ENCODE data around the gene STARD10.

The STARD10 gene

GRCh38 chr11:72812967-72813739, 19.3 kb upstream of the STARD10 start:
- in situ Hi-C loops (cut with HindIII; ENCODE audit: low sequenced_read_pairs): loop anchor here (5.0 to 25.0 kb wide), 2 partner anchors 61 to 276 kb away; partner anchors contain the start of gene ARAP1

DNA sequence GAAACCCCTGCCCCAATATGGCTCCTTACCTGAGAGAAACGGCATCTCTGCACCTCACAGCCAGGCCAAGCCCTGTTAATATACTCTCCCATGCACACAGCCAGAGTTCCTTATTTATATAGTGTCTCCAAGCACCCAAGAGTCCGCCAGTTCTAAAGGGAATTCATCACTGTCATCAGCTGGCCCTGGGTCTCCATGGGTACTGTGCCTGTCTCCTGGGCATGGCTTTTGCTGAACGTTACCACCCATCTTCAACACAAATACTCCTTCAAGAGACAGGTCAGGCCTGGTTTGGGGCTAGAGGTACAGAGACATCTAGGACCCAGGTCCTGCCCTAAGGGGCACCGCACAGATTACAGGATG, 18.7 kb upstream of the STARD10 start:
- in situ Hi-C loops (cut with HindIII; ENCODE audit: low sequenced_read_pairs): loop anchor here (5.0 to 25.0 kb wide), 2 partner anchors 60 to 275 kb away; partner anchors contain the start of gene ARAP1

GRCh38 chr11:72811686-72812085, 17.8 kb upstream of the STARD10 start:
- in situ Hi-C loops (cut with HindIII; ENCODE audit: low sequenced_read_pairs): loop anchor here (5.0 to 25.0 kb wide), 2 partner anchors 59 to 274 kb away; partner anchors contain the start of gene ARAP1

GRCh38 chr11:72808331-72808798, 14.5 kb upstream of the STARD10 start:
- in situ Hi-C loops (cut with HindIII; ENCODE audit: low sequenced_read_pairs): loop anchor here (25.0 kb wide), 1 partner anchor 271 kb away; no protein-coding TSS in a partner anchor

DNA sequence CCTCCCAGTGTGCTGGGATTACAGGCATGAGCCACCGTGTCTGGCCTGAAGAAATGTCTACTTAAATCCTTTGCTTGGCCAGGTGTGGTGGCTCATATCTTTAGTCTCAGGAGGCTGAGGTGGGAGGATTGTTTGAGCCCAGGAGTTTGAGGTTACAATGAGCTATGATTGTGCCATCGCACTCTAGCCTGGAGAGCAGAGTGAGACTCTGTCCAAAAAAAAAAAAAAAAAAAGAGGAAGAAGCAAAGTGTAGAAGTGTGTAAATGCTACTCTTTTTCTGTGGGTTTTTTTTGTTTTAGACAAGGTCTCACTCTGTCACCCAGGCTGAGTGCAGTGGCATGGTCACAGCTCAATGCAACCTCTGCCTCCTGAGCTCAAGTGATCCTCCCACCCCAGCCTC, 13.9 kb upstream of the STARD10 start:
- in situ Hi-C loops (cut with HindIII; ENCODE audit: low sequenced_read_pairs): loop anchor here (25.0 kb wide), 1 partner anchor 270 kb away; no protein-coding TSS in a partner anchor

DNA sequence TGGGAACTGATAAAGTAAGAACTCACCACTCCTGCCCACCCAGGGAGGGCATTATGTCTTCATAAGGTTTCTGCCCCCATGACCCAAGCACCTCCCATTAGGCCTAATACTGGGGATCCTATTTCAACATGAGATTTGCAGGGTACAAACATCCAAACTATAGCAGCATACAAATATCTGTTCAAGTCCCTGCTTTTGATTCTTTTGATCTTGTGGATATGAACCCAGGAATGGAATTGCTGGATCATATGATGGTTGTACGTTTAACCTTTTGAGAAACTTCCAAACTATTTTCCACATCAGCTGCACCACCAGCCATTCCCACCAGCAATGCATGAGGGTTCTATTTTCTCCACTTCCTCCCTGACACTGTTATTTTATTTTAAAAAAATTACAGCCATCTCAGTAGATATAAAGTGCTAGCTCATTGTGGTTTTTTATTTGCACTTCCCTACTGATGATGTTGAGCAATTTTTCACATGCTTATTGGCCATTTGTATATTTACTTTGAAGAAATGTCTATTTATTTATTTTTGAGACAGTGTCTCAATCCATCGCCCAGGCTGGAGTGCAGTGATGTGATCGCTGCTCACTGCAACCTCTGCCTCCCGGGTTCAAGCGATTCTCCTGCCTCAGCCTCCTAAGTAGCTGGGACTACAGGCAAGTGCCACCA, 13.3 kb upstream of the STARD10 start:
- in situ Hi-C loops (cut with HindIII; ENCODE audit: low sequenced_read_pairs): loop anchor here (25.0 kb wide), 1 partner anchor 270 kb away; no protein-coding TSS in a partner anchor

DNA sequence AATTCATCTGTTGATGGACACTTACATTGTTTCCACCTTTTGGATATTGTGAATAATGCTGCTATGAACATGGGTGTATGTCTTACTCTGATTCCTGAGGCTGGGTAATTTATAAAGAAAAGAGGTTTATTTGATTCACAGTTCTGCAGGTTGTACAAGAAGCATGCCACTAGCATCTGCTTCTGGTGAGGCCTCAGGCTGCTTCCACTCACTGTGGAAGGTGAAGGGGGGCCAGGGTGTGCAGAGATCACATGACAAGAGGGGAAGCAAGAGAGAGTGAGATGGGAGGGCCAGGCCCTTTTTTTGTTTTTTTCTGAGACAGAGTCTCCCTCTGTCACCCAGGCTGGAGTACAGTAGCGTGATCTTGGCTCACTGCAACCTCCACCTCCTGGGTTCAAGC, 12.5 kb upstream of the STARD10 start:
- in situ Hi-C loops (cut with HindIII; ENCODE audit: low sequenced_read_pairs): loop anchor here (25.0 kb wide), 1 partner anchor 269 kb away; no protein-coding TSS in a partner anchor

DNA sequence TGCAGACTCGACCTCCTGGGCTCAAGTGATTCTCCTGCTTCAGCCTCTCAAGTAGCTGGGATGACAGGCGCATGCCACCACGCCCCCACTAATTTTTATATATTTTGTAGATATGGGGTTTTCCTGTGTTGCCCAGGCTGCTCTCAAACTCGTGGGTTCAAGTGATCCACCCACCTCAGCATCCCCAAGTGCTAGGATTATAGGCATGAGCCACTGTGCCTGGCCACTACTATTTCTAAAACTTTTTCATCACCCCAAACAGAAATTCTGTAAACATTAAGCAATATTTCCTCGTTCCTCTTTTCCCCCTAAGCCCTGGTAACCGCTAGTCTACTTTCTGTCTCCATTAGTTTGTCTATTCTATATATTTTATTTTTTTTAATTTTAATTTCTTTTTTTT, 11.4 kb upstream of the STARD10 start:
- in situ Hi-C loops (cut with HindIII; ENCODE audit: low sequenced_read_pairs): loop anchor here (25.0 kb wide), 1 partner anchor 268 kb away; no protein-coding TSS in a partner anchor

DNA sequence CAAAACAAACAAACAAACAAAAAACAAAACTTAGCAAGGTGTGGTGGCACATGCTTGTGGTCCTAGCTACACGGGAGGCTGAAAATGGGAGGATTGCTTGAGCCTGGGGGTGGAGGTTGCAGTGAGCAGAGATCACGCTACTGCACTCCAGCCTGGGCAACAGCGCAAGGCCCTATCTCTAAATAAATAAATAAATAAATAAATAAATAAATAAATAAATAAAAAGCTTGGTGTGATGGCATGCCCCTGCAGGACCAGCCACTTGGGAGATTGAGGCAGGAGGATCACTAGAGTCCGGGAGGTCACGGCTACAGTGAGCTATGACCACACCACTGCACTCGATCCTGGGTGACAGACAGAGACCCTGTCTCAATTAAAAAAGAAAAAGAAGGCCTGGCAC, 9.0 kb upstream of the STARD10 start:
- in situ Hi-C loops (cut with HindIII; ENCODE audit: low sequenced_read_pairs): loop anchor here (25.0 kb wide), 1 partner anchor 266 kb away; no protein-coding TSS in a partner anchor

DNA sequence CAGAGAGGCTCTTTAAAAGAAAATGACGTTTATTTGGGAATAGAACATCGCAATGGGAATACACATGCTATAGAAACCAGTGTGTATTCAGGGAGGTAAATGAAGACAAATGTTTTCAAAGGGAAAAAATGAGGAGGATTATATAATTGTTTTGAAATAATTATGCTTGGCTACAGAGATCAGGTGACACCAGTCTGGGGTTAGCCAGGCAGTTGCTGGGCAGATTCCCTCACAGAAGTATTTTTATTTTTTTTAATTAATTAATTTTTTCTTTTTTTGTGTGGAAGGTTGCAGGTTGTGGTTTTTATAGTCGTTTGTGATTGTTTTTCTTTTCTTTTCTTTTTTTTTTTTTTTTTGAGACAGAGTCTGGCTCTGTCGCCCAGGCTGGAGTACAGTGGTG, 5.6 kb upstream of the STARD10 start:
- in situ Hi-C loops (cut with HindIII; ENCODE audit: low sequenced_read_pairs): loop anchor here (10.0 kb wide), 1 partner anchor 145 kb away; no protein-coding TSS in a partner anchor

- in situ Hi-C loops (cut with HindIII; ENCODE audit: low sequenced_read_pairs): loop anchor here (10.0 kb wide), 1 partner anchor 144 kb away; no protein-coding TSS in a partner anchor
Measured at GRCh38 chr11:72798361-72798760, 4.5 kb upstream of the STARD10 start.

DNA sequence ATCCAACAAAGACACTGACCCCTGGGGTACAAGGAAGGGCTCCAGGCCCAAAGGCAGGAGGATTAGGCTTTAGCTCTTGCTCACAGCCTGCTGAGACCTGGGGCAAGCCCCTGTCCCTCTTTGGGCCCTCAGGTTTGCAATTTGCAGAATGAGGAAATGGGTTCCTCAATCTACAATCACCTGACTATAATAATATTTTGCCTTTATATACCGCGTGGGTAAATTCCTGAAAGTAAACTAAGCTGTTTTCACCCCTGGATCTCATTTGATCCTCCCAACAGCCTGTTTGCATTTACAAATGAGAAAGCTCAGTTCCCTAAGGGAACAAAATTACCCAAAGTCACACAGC, 797 bp downstream of the STARD10 start:
- in situ Hi-C loops (cut with HindIII; ENCODE audit: low sequenced_read_pairs): loop anchor here (10.0 kb wide), 1 partner anchor 138 kb away; no protein-coding TSS in a partner anchor

- in situ Hi-C loops (cut with HindIII; ENCODE audit: low sequenced_read_pairs): loop anchor here (10.0 kb wide), 1 partner anchor 138 kb away; no protein-coding TSS in a partner anchor
Measured at GRCh38 chr11:72792437-72793021, 1.3 kb downstream of the STARD10 start.

DNA sequence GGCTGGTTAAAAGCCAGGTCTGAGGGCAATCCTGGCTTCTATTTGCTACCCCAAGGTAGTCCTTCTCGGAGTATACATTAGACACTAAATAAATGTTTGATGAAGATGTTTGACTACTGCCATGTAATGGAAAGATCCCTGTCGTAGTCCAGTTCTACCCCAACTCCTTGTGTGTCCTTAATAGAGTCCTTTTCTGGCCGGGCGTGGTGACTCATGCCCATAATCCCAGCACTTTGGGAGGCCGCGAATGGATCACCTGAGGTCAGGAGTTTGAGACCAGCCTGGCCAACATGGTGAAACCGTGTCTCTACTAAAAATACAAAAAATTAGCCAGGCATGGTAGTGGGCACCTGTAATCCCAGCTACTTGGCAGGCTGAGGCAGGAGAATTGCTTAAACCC, 2.6 kb downstream of the STARD10 start:
- in situ Hi-C loops (cut with HindIII; ENCODE audit: low sequenced_read_pairs): loop anchor here (10.0 kb wide), 1 partner anchor 136 kb away; no protein-coding TSS in a partner anchor

DNA sequence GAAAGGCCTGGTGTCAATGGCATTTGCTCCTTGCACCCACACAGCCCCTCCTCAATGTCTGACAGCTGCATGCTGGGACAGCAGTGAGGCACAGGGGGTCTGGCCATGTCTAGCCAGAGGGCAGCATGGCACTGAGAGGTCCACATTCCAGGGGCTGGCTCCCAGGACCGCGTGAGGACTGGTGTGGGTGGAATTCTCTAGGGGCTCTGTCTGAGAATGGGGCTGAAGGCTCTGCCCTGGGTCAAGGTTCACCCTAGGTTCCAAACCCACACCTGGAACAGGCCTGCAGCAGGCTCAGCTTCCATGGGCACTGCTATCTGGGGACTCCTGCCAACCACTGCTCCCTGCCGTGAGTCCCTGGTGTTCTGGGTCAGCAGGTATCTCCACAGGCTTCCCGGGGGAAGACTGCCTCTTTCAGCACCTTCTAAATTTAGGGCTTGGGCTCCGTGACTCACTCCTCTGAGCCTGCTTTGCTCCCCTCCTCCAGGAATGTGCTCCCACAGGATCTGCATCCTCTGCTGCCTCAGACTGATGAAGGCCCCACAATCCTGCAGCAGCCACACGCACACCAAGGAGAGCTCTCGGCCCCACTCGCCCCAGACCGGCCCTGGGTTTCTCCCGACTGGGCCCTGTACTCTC, 4.2 kb downstream of the STARD10 start:
- in situ Hi-C loops (cut with HindIII; ENCODE audit: low sequenced_read_pairs): loop anchor here (10.0 kb wide), 1 partner anchor 135 kb away; no protein-coding TSS in a partner anchor

GRCh38 chr11:72788241-72788640, 5.6 kb downstream of the STARD10 start:
- in situ Hi-C loops (cut with HindIII; ENCODE audit: low sequenced_read_pairs): no loop called here

DNA sequence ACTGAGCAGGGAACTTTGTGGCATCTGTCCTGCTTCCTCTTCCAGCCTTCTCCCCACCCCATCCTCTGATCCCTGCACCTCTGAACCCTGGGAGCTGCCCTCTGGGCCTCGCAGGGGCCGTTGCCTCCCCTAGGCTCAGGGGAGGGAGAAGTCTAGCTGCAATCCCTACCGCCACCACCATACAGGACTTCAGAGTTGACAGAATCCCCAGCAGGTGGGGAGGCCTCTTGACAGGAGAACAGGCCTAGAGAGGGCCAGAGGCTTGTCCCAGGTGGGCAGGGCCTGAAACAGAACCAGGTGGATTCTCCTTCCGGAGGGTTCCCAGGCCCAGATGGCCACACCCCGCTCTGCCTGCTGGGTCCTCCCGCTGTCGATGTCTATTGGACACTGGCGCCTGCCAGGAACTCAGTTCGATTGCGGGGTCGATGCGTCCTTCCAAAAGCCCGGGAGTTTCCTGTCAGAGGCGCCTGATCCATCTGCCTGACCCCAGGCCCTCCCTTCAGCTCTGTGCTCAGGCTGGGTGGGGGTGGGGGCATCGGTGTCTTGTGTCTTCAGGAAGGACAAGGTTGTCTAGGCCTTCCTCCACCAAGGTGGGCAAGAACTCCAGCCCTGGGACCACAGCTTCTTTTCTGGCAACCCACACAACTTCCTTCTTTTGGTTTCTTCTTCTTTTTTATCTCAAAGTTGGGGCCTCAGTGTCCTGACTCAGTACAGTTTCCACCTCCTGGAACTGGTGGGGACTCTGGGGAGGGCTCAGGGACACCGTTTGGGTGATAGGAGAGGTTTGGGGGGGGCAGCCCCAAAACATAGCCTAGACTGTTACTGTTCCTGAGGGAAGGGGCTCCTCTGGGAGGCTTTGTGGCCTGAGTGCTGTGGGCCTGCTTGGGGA, 6.4 kb downstream of the STARD10 start:
- in situ Hi-C loops (cut with HindIII; ENCODE audit: low sequenced_read_pairs): no loop called here

GRCh38 chr11:72786305-72787215, 7.3 kb downstream of the STARD10 start:
- in situ Hi-C loops (cut with HindIII; ENCODE audit: low sequenced_read_pairs): no loop called here
